ENCODE results near the gene MED4. TPM values are rescaled to one million over a fixed set of nuclear protein-coding genes. Genes with fewer than 3 reads are reported as not detected.

The MED4 gene, protein sequence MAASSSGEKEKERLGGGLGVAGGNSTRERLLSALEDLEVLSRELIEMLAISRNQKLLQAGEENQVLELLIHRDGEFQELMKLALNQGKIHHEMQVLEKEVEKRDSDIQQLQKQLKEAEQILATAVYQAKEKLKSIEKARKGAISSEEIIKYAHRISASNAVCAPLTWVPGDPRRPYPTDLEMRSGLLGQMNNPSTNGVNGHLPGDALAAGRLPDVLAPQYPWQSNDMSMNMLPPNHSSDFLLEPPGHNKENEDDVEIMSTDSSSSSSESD
- 10 to 100 TPM; 27.4 to 42.9 (median 35.0) TPM for total RNA-seq

DNA sequence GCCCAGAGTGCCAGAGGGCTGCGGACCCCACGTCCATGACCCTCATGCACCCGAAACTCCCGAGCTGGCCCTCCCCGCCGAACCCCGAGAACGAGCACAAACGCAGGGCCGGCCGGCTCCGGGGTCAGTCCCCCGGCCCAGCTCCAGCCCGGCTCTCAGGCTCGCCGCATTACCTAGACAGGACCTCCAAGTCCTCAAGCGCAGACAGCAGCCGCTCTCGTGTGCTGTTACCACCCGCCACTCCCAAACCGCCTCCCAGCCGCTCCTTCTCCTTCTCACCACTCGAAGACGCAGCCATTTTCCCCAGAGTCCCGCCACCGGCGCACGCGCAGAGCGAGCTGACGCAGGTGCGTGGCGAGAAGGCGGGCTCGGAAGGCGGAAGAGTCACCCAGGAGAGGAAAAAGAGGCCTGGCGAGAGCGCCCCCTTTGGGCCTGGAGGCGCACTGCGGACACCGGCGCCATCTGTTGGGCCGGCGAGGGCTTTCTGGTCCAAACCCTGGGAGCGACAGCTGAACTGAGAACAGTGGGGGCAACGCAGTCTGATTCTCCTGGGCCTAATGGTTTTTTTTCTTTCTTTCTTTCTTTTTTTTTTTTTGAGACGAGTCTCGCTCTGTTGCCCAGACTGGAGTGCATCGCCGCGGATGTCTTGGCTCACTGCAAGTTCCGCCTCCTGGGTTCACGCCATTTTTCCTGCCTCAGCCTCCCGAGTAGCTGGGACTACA is at the start of gene MED4:
MED4 (minus strand) TSS at position 324 of the 722 bp plus-strand sequence; CDS start at position 298, 26 bp downstream.
- ATAC-seq (ENCODE audit: low FRiP score) (peak; percentile 100), DNase-seq (ENCODE audit: low spot score) (peak; percentile 93)
- TF ChIP-seq, protein P1, sequence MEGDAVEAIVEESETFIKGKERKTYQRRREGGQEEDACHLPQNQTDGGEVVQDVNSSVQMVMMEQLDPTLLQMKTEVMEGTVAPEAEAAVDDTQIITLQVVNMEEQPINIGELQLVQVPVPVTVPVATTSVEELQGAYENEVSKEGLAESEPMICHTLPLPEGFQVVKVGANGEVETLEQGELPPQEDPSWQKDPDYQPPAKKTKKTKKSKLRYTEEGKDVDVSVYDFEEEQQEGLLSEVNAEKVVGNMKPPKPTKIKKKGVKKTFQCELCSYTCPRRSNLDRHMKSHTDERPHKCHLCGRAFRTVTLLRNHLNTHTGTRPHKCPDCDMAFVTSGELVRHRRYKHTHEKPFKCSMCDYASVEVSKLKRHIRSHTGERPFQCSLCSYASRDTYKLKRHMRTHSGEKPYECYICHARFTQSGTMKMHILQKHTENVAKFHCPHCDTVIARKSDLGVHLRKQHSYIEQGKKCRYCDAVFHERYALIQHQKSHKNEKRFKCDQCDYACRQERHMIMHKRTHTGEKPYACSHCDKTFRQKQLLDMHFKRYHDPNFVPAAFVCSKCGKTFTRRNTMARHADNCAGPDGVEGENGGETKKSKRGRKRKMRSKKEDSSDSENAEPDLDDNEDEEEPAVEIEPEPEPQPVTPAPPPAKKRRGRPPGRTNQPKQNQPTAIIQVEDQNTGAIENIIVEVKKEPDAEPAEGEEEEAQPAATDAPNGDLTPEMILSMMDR (IDR thresholded peaks at IDR 0.05): peak in 2 of 3 donors; percentile 80 to 98

DNA sequence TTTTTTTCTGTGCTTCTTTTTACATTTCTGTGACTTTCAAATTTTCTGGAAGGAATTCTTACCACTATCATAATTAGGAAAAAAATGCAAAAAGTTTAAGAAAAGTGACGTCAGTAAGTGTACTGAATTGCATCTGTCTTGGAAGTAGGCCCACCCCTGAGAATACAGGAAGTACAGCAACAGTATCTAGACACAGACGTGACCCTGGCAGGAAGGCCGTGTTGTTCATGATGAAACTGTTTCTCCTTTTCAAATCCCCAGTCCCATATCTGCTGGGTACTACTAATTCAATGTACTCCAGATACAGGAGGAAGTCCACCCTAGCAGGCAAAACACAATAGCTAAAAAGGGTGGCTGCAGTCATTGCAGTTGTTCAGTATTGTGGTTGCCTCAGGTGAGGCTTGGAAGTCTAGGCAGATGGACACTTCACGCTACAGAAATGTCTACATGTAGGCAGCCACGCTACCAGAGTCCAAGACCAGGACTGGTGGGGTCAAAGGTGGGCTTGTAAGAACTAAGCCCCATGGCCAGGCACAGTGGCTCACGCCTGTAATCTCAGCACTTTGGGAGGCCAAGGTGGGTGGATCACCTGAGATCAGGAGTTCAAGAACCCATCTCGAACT is 49.6 kb upstream of the MED4 start:
- DNase-seq (ENCODE audit: low spot score) (no peak), ATAC-seq (ENCODE audit: low FRiP score) (no peak)
- TF ChIP-seq, protein P1 (IDR thresholded peaks at IDR 0.05): no peak

DNA sequence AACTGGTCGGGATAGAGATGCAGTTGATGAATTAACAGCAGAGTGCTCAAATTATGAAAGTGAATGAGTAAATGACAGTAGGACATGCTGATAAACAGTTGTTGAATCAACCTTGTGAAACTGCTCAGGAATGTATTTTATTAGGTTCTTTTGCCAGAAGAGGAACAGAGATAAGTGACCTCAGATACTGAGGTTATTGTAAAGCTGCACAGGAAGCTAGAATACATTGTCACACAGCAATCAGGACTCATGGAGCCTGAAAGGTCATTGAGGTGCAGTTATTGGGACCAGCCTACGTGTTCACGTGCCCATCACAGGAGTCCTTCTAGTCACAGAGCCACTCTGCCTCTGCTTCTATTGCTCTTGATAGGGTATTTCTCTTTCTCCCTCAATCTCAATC is 47.5 kb upstream of the MED4 start:
- TF ChIP-seq, protein P1 (IDR thresholded peaks at IDR 0.05): no peak
- ATAC-seq (ENCODE audit: low FRiP score) (no peak), DNase-seq (ENCODE audit: low spot score) (no peak)

DNA sequence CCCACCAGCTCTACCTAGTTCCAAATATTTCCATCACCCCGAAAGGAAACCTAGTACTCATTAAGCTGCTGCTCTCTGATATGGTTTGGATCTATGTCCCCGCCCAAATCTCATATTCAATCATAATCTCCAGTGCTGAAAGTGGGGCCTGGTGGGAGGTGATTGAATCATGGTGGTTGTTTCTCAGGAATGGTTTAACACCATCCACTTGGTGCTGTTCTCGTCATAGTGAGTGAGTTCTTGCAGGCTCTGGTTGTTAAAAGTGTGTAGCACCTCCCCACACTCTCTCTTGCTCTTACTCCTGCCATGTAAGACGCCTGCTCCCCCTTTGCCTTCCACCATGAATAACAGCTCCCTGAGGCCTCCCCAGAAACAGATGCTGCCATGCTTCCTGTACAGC is 43.4 kb upstream of the MED4 start:
- TF ChIP-seq, protein P1 (IDR thresholded peaks at IDR 0.05): no peak

DNA sequence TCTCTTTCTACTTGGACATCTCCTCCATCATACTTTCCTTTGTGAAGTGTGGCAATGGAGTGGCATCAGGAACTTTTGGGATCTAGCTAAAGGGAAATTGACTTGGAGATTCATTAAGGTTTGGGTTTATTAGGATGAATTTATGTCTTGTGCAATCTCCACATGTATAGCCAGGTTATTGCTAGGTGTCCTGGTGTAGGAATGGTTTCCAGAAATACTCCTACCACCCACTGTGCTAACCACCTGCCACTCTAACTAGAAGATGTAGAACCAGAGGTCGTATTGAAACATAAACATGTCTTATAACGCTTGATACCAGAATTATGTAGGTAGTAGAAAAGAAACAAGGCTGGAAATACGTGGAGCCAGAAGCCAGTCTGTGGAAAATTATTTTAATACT is 38.1 kb upstream of the MED4 start:
- TF ChIP-seq, protein P1 (IDR thresholded peaks at IDR 0.05): no peak
- no peak for DNase-seq (ENCODE audit: low spot score)
- ATAC-seq (ENCODE audit: low FRiP score): no peak

More for the DNA sequence above, 43.4 kb upstream of the MED4 start:
- ATAC-seq (ENCODE audit: low FRiP score): no peak
- no peak for DNase-seq (ENCODE audit: low spot score)

DNA sequence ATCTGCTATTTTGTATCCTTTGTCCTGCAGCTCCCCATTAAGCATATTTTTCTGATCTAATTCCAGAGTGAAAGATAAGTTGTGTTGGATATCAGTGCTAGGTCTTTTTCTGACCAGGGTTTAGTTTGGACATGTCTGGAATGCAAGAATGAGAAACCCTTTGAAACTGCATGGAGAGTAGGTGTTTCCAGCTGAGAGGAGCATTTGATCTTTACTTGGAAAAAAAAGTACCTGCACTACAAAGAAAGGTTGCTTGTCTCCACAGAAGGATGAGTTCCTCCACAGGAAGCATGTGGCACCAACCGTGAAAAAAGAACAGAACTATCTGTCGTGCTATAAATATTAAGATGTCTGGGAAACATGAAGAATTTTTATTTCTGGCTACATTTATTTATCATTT is 36.6 kb upstream of the MED4 start:
- TF ChIP-seq, protein P1 (IDR thresholded peaks at IDR 0.05): no peak
- no peak for DNase-seq (ENCODE audit: low spot score)
- ATAC-seq (ENCODE audit: low FRiP score): no peak

All from omental fat pad (tissue), 4 donors.